EL (cell line): ENCODE data around the gene DST.

Experiments used
- DNase-seq: peaks from one replicate; pipeline ENCODE4 v3.0.0-alpha.2; 2016

Gene DST

GRCh38 chr6:56430629-56431600, 211.8 kb downstream of the DST start:
- DNase-seq: no peak

DNA sequence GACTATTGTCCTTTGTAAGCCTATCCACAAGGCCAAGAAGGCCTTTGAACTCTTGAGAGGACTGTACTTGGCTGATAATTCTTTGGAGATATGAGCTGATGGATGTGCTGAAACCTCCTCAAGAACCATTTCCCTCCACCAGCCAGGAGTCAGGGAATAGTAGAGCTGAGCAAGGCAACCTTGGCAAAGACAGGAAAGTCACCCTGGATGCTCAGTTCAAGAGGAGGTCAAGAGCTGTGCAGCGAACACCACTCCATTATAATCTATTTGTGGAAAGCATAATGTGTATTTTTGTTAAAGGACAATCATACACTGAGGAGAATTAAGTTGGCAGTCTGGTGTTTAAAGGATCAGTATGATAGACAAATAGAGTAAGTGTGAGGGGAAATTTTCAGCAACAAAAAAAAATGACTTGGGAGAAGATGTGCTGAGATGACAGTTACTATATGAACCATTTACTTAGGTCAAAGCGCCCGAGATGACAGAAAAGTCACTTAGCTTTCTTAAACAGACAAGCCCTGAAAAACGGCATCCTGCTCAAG, 218.1 kb downstream of the DST start:
- no peak for DNase-seq

- DNase-seq: no peak
Observed at GRCh38 chr6:56424064-56424463, 218.6 kb downstream of the DST start.

- DNase-seq: no peak
Observed at GRCh38 chr6:56420296-56420695, 222.4 kb downstream of the DST start.

DNA sequence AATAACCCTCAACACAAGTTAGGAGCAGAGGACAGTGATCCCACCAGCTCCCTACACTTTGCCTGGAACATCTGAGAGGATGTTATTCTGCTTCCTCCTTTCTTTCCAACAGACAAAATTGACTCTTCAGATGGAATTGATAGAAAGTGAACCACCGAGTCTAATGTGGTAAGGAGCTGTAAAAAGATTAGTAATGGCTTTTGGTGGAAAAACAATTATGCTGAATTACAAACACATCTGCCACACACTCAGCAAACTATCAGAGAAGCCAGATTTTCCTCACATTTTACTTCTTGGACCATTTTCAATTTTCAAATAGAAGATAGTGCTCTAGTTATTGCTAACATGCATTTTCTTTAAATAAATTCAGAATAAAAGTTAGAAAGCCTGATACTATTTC, 223.5 kb downstream of the DST start:
- DNase-seq: no peak

GRCh38 chr6:56417823-56418222, 224.9 kb downstream of the DST start:
- no peak for DNase-seq

DNA sequence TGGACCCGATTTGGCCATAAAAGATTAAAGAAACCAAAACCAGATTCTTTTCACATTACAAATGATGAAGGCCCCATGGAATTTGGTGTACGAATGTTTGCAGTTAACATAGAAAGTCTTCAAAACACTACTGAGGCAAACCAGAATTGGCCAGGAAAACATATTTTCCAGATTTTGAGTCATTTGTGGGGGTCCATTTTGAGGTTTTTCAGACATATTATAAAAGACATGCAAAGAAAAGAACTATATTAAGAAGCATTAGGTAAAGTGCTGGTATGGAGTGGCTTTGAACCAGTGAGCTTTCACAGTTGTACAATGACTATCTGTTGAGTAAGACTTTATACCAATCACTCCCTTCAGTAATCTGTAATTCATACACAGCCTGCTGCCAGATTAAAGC, 226.4 kb downstream of the DST start:
- DNase-seq: peak; percentile 50

DNA sequence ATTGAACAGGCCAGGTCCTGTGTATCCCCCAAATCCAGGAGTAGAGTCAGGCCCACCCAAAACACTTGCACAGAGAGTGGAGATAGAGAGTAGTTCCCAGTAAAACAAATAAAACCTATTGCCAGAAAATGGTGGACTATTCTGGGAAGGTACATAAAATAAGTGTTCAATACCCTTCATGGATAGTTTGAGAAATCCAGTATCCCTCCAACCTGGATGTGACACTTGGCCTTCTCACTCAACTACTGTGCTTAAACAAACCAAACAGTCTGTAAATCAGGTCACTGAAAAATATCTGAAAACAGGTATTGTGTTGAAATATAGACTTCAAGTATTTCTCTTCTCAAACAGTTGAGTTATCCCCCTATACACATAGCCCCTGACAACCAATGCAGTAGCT, 233.7 kb downstream of the DST start:
- DNase-seq: no peak
